ENCODE results near the gene ZNF213.

DNA sequence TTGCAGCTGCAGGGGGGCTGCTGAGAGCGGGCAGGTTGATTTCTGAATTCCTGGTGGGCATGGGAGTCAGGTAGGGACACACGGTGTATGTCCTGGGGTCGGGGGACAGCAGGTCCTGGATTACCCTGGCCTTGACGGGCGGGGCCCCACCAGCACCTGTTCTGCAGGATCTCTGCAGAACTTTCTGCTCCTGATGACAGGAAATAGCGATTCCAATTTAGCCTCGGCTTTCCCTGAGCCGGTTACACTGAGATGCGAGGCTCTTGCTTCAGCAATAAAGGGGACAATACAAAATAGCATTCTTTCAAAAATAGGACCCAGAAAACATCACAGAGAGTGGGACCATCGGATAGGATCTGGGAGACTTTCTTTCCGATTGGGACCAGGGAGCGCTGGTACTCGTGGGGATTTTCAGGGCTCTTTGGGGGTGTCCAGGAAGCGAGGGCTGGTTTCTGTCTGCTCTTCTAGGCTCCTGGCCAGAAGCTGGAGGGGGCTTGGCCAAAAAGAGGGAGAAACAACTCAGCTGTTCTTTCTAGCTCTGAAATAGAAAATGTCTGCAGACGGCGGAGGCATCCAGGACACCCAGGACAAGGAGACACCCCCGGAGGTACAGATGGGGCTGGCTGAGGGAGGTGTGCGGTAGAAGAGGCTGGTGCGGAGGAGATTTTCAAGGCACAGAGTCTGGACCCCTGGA is 21.8 kb upstream of the ZNF213 start:
- TF ChIP-seq CTCF (IDR thresholded peaks at IDR 0.05), result no peak
- TF ChIP-seq POLR2A (IDR thresholded peaks at IDR 0.05), result no peak
